GM19324 (cell line): Measurements from ENCODE around the gene OGFR.

ENCODE experiments used
- ATAC-seq: cut with Tn5 transposase; IDR thresholded peaks from one replicate; pipeline ENCODE4 v1.9.1; 2021; ENCODE audit warnings: mild to moderate bottlenecking, moderate library complexity; ENCODE audit not compliant: unreplicated experiment, low FRiP score

OGFR gene

GRCh38 chr20:62768551-62769287 lies 35.9 kb upstream of the OGFR start:
- ATAC-seq = no peak

- no peak for ATAC-seq
These were observed 35.1 kb upstream of the OGFR start for GRCh38 chr20:62769346-62770071.

- ATAC-seq = no peak
These were observed 34.3 kb upstream of the OGFR start for GRCh38 chr20:62770111-62770910.

- no peak for ATAC-seq
These were observed 33.7 kb upstream of the OGFR start for GRCh38 chr20:62770916-62771315.

- ATAC-seq = no peak
These were observed 33.1 kb upstream of the OGFR start for GRCh38 chr20:62771396-62772102.

- ATAC-seq = no peak
These were observed 32.5 kb upstream of the OGFR start for GRCh38 chr20:62772103-62772611.

GRCh38 chr20:62772619-62772989 lies 32.0 kb upstream of the OGFR start:
- ATAC-seq = no peak

- no peak for ATAC-seq
These were observed 31.4 kb upstream of the OGFR start for GRCh38 chr20:62772990-62773844.

GRCh38 chr20:62773845-62774714 lies 30.6 kb upstream of the OGFR start:
- no peak for ATAC-seq

- no peak for ATAC-seq
These were observed 29.9 kb upstream of the OGFR start for GRCh38 chr20:62774762-62775161.

GRCh38 chr20:62775206-62775605 lies 29.4 kb upstream of the OGFR start:
- ATAC-seq = no peak

- no peak for ATAC-seq
These were observed 28.5 kb upstream of the OGFR start for GRCh38 chr20:62776035-62776691.

GRCh38 chr20:62776692-62777527 lies 27.7 kb upstream of the OGFR start:
- no peak for ATAC-seq

GRCh38 chr20:62777528-62777830 lies 27.2 kb upstream of the OGFR start:
- no peak for ATAC-seq

- ATAC-seq = no peak
These were observed 26.6 kb upstream of the OGFR start for GRCh38 chr20:62778058-62778457.

- ATAC-seq = no peak
These were observed 25.8 kb upstream of the OGFR start for GRCh38 chr20:62778601-62779416.

GRCh38 chr20:62779417-62779685 lies 25.3 kb upstream of the OGFR start:
- no peak for ATAC-seq
